Hepatocyte (in vitro differentiated cells): Measurements from ENCODE around the gene NDUFS1. TPM values are rescaled to one million over a fixed set of nuclear protein-coding genes. Genes with fewer than 3 reads are reported as not detected.

Source experiments
- DNase-seq: peaks from one replicate; pipeline ENCODE4 v3.0.0-alpha.2; 2016; ENCODE audit warnings: low spot score
- H2AFZ ChIP-seq: fragments of 200-600 bp; sonication (generic); 2 replicates; pipeline ENCODE4 v1.6.0; 2016; ENCODE audit warnings: antibody characterized with exemption, mild to moderate bottlenecking
- H3K27ac ChIP-seq: fragments of 200-600 bp; sonication (generic); 2 replicates; pipeline ENCODE4 v1.5.1; 2016; ENCODE audit warnings: mild to moderate bottlenecking
- H3K27me3 ChIP-seq: fragments of 200-600 bp; sonication (generic); 2 replicates; pipeline ENCODE4 v1.6.1; 2016
- H3K36me3 ChIP-seq: fragments of 200-600 bp; sonication (generic); replicated peaks from 2 replicates; pipeline ENCODE4 v1.5.1; 2016; ENCODE audit warnings: low read depth; ENCODE audit not compliant: insufficient read depth
- H3K4me1 ChIP-seq: fragments of 200-600 bp; sonication (generic); 2 replicates; pipeline ENCODE4 v1.5.1; 2016; ENCODE audit warnings: mild to moderate bottlenecking, moderate library complexity; ENCODE audit not compliant: insufficient read depth
- H3K4me2 ChIP-seq: fragments of 200-600 bp; sonication (generic); 2 replicates; pipeline ENCODE4 v1.6.0; 2016
- H3K4me3 ChIP-seq: fragments of 200-600 bp; sonication (generic); 2 replicates; pipeline ENCODE4 v1.5.1; 2016; ENCODE audit warnings: mild to moderate bottlenecking
- H3K79me2 ChIP-seq: fragments of 200-600 bp; sonication (generic); 2 replicates; pipeline ENCODE4 v1.6.0; 2017; ENCODE audit warnings: mild to moderate bottlenecking
- H3K9me2 ChIP-seq: fragments of 200-600 bp; sonication (generic); replicated peaks from 2 replicates; pipeline ENCODE4 v1.6.0; 2017; ENCODE audit warnings: mild to moderate bottlenecking; ENCODE audit not compliant: insufficient read depth
- H3K9me3 ChIP-seq: fragments of 200-600 bp; sonication (generic); 2 replicates; pipeline ENCODE4 v1.5.1; 2016; ENCODE audit warnings: low read depth, mild to moderate bottlenecking
- H4K20me1 ChIP-seq: fragments of 200-600 bp; sonication (generic); 2 replicates; pipeline ENCODE4 v1.6.0; 2016; ENCODE audit warnings: mild to moderate bottlenecking; ENCODE audit not compliant: insufficient read depth, poor library complexity, severe bottlenecking
- CTCF ChIP-seq: fragments of 200-600 bp; sonication (generic); IDR thresholded peaks from 2 replicates; pipeline ENCODE4 v1.5.1; 2016; ENCODE audit warnings: antibody characterized with exemption, mild to moderate bottlenecking; ENCODE audit not compliant: poor library complexity
- EZH2 ChIP-seq: fragments of 200-600 bp; sonication (generic); IDR thresholded peaks from 2 replicates; pipeline ENCODE4 v1.6.1; 2016; ENCODE audit warnings: antibody characterized with exemption, mild to moderate bottlenecking, borderline replicate concordance
- EZH2phosphoT487 ChIP-seq: fragments of 200-600 bp; sonication (generic); IDR thresholded peaks from one replicate; pipeline ENCODE4 v1.6.1; 2018; ENCODE audit warnings: antibody characterized with exemption, mild to moderate bottlenecking, low read depth, moderate library complexity; ENCODE audit not compliant: unreplicated experiment, severe bottlenecking
- WGBS: methylation state at CpG from one replicate; pipeline ENCODE4 v1.1.6; 2016; ENCODE audit warnings: low lambda C conversion rate; ENCODE audit errors: missing lambda C conversion rate; 5-methylcytosine and 5-hydroxymethylcytosine counted together
- polyA plus RNA-seq: library from polyadenylated mRNA; unstranded; fragments of >200 nt; fragmentation: Nextera tagmentation; extraction: Ambion mirVana; gene quantifications from 2 replicates; pipeline ENCODE4 v1.2.1, GENCODE V29; 2016
- total RNA-seq: library from RNA; depleted of rRNA; stranded (reverse); fragments of >200 nt; gene quantifications from 2 replicates; pipeline ENCODE4 v1.2.3, GENCODE V29; 2014

Gene NDUFS1
- total and polyA plus RNA-seq, 2 experiments from 2014 or later = 46.5 to 121 TPM

DNA sequence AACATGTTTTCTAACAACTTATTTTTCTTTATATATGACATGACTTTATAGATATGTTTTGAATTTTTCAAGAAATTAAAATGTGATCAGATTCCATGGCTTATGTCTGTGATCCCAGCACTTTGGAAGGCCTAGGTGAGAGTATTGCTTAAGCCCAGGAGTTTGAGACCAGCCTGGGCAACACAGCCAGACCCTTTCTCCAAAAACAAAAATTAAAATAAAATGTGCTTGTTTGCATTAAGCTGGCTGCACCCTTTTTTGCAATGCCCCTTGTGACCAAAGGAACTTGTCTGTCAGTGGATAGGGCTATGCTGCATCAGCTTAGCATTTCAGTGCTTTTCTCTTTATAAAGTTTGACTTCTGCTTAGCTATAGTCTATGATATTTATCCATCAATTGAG is 71.0 kb downstream of the NDUFS1 start:
- Histone ChIP-seq H3K79me2 (peaks cover 63% of the 10 kb centered on the region), H3K4me2 (peak overlapping the region; percentile 81), H3K4me3 (no peak overlapping the region), H2AFZ (no peak overlapping the region), H4K20me1 (no peaks in the 10 kb centered on the region), H3K4me1 (peaks cover 6% of the 10 kb centered on the region), H3K9me3 (no peaks in the 10 kb centered on the region), H3K27me3 (no peaks in the 10 kb centered on the region), H3K27ac (peak overlapping the region; percentile 29), H3K9me2 (no peaks in the 10 kb centered on the region), H3K36me3 (no peaks in the 10 kb centered on the region)
- DNase-seq = no peak
- TF ChIP-seq EZH2 = no peak
- TF ChIP-seq EZH2phosphoT487 = no peak
- TF ChIP-seq CTCF = no peak

DNA sequence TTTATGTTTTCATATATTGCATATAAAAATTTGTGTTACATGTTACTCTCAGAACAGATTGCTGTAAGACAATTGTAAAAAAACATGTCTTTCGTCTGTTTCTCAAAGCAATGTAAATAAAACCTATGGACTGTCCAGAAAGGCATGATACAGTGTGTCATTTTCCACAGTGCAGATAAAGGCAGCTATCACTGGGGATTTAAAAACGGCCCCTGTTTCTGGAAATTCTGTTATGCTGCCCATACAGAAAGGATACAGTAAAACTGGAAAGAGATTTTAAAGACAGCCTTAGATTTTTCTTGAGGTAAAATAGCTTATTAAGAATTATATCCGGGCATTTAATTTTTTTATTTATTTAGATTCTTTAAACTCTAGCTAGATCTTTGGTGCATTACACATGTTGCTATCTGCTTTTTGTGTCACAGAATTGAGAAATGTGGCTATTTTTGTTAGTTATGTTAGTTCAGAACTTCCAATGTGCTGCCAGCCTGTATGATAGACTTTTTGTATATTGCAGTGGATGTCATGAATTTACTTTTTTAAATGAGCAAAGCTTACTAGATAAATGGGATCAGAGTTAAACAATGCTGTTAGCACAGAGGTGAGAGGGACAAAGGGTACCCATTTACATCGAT is 72.4 kb downstream of the NDUFS1 start:
- no peaks in the 10 kb centered on the region for H3K9me3 ChIP-seq
- peaks cover 6% of the 10 kb centered on the region for H3K4me1 ChIP-seq
- H3K79me2 ChIP-seq = peaks cover 77% of the 10 kb centered on the region
- peak overlapping the region; percentile 98 for H3K27ac ChIP-seq
- no peaks in the 10 kb centered on the region for H4K20me1 ChIP-seq
- H3K9me2 ChIP-seq = no peaks in the 10 kb centered on the region
- H3K4me3 ChIP-seq = peak overlapping the region; percentile 53
- H3K27me3 ChIP-seq = no peaks in the 10 kb centered on the region
- peak; percentile 25 for DNase-seq
- no peaks in the 10 kb centered on the region for H3K36me3 ChIP-seq
- 3% methylated on average over 4 of the region's 4 CpGs for WGBS
- no peak for TF ChIP-seq EZH2
- TF ChIP-seq EZH2phosphoT487 = no peak
- TF ChIP-seq CTCF = no peak
- peak overlapping the region; percentile 76 for H2AFZ ChIP-seq
- H3K4me2 ChIP-seq = peak overlapping the region; percentile 81

DNA sequence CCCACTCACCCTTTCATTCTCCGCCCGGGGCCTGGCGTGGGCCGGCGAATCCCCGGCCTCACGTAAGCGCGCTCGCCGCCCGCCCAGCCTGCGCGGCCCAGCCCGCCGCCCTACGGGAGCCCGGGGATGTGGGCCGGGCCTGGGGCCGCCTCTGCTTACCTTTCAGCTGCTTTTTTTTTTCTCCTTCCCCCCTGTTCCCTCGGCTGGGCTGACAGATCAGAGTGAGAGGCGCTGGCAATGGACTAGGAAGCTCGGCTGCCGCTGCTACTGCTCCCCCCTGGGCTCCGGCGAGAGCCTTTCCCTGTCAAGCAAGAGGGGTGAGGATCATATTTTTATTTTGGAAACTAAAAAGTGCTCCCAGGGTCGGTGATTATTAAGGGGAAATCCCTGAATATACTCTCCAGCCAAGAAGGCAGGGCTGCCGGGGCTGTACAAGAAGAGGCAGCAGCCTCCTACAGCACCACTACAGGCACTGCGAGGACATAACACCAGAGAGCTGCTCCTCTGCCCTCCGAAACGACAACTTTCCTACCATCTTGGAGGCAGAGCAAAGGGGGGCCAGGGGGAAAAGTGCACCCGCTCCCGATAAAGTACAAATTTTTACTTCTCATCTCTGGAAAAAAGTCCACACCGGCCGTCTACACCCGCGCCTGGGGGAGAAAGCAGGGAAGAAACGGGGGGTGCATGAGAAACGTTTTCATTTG is 73.3 kb downstream of the NDUFS1 start, which contains the start of gene INO80D:
TSS of gene INO80D (minus strand) at position 433 of the 704 bp plus-strand sequence. CDS start 23,158 bp downstream, outside the sequence.
- Histone ChIP-seq H3K4me2 (peak within 1 kb of the TSS; percentile 83), H3K4me1 (peaks cover 6% of the 10 kb centered on the region), H3K4me3 (peak within 1 kb of the TSS; percentile 53), H2AFZ (peak within 1 kb of the TSS; percentile 76), H3K9me3 (no peaks in the 10 kb centered on the region), H4K20me1 (no peaks in the 10 kb centered on the region), H3K27me3 (no peaks in the 10 kb centered on the region), H3K79me2 (peaks cover 84% of the 10 kb centered on the region), H3K27ac (peak within 1 kb of the TSS; percentile 98), H3K36me3 (no peaks in the 10 kb centered on the region), H3K9me2 (no peaks in the 10 kb centered on the region)
- no peak for TF ChIP-seq EZH2phosphoT487
- TF ChIP-seq CTCF = peak; percentile 40
- no peak for TF ChIP-seq EZH2
- 2% methylated on average over 37 of the region's 39 CpGs for whole genome bisulfite sequencing
- peak; percentile 89 for DNase-seq
